Measurements from ENCODE around the gene PROK1. TPM values are rescaled to one million over a fixed set of nuclear protein-coding genes. Genes with fewer than 3 reads are reported as not detected.
A peak's percentile ranks its signal among the peaks of the same experiment; 100 is the strongest.

Gene PROK1
- total and polyA plus RNA-seq, 8 donors: 0.12 to 0.53 TPM; not detected in 6

DNA sequence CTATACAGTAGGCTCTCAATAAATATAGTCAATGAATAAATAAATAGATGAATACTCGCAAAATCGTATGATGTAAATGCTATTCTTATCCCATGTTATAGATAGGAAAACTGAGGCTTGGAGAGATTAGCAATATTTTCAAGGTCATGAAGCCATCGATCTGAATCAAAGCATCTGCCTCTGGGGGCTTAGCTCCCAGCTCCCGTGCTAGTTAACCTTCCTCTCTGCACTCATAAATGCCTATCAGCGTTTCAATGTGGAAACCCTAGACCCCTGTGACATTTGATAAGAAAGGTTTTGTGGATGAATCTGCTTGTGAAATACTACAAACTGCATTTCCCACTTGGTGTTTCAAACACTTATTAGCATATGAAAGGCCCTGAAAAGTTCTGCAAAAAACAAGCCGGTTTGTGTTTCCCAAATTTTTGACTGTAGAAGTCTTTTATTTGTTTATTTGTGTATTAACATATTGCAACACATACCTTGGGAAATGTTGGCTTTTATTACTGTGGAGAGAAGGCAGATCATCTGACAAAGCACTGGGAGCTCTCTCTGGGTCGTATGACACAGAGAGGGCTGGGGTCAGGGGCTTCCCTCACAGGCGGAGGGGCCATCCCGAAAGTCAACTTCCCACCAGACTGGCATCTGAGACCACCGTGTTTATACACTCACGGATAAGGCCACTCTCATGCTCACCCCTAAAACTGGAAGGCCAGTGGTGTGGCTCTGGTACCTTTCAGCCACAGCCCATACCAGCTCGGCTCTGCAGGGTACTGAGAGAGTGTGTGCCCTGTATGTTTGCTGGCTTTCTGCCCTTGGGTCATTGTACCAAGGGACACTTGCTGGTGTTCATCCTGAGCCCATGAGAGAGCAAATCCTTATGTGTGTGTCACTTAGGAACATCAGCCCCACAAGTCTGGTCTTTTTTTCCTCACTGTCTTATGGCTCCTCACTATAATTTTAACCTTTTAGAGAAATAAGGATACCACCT lies 993 bp upstream of the PROK1 start:
- no peaks in the 10 kb centered on the region for H3K36me3 ChIP-seq
- no peak for ATAC-seq
- no peaks in the 10 kb centered on the region for H3K27me3 ChIP-seq
- H3K4me3 ChIP-seq: no peak overlapping the region
- TF ChIP-seq, protein P1, sequence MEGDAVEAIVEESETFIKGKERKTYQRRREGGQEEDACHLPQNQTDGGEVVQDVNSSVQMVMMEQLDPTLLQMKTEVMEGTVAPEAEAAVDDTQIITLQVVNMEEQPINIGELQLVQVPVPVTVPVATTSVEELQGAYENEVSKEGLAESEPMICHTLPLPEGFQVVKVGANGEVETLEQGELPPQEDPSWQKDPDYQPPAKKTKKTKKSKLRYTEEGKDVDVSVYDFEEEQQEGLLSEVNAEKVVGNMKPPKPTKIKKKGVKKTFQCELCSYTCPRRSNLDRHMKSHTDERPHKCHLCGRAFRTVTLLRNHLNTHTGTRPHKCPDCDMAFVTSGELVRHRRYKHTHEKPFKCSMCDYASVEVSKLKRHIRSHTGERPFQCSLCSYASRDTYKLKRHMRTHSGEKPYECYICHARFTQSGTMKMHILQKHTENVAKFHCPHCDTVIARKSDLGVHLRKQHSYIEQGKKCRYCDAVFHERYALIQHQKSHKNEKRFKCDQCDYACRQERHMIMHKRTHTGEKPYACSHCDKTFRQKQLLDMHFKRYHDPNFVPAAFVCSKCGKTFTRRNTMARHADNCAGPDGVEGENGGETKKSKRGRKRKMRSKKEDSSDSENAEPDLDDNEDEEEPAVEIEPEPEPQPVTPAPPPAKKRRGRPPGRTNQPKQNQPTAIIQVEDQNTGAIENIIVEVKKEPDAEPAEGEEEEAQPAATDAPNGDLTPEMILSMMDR (IDR thresholded peaks at IDR 0.05): no peak
- no peak overlapping the region for H3K27ac ChIP-seq
- WGBS, 2 donors: 22 to 31% methylated on average over 12 of the region's 12 CpGs
- DNase-seq: peak in 1 of 6 donors; percentile 21
- no peak for FAIRE-seq
- H3K9me3 ChIP-seq: no peaks in the 10 kb centered on the region
- intact Hi-C loops (cut with DNase I): loop anchor here in 1 of 3 donors (10.0 kb wide), 1 partner anchor 245 kb away; no protein-coding TSS in a partner anchor
- H3K4me1 ChIP-seq: no peaks in the 10 kb centered on the region

DNA sequence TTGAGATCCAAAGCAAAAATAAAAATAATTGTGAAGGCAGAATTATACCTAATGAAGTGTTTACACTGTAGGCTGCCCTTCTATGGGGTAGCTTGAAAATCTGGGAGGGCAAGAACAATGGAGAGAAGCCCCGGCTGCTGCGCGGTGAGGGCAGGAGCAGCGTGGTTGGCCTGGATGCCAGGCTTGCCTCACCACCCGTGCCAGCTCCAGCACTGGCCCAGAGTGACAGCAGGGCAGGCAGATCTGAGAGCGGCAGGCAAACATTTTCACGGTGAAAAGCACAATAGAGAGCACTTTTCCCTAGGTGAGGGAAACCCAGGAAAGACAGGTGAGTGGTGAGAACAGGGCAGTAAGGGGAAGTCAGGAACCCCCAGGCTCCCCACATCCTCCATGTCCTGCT lies 1.4 kb downstream of the PROK1 start:
- ATAC-seq: no peak
- no peak for DNase-seq
- intact Hi-C loops (cut with DNase I): loop anchor here in 1 of 3 donors (10.0 kb wide), 1 partner anchor 248 kb away; no protein-coding TSS in a partner anchor

DNA sequence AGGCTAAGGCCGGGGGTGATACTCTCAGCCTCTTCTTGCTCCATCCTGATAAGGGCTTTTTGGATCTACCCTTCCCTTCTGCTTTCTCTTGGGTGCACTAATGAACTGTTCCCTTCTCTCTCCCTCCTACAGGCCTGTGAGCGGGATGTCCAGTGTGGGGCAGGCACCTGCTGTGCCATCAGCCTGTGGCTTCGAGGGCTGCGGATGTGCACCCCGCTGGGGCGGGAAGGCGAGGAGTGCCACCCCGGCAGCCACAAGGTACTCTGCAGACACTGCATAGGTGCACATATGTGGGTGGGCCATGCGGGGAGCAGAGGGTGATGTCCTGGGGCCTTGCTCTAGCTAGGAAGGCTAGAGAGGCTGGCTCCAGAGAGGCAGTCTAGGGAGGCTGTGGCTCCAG lies 2.9 kb downstream of the PROK1 start:
- Histone ChIP-seq H3K4me3 (no peak overlapping the region), H3K27ac (no peak overlapping the region), H3K27me3 (no peaks in the 10 kb centered on the region), H3K4me1 (no peaks in the 10 kb centered on the region), H3K9me3 (no peaks in the 10 kb centered on the region), H3K36me3 (no peaks in the 10 kb centered on the region)
- TF ChIP-seq, protein P1 (IDR thresholded peaks at IDR 0.05): no peak
- intact Hi-C loops (cut with DNase I): loop anchor here in 1 of 3 donors (10.0 kb wide), 1 partner anchor 249 kb away; no protein-coding TSS in a partner anchor
- DNase-seq: no peak
- ATAC-seq: no peak
- FAIRE-seq: no peak
- WGBS, 2 donors: 82 to 84% methylated on average over 9 of the region's 9 CpGs

More for the DNA sequence above, 1.4 kb downstream of the PROK1 start:
- H3K9me3 ChIP-seq: no peaks in the 10 kb centered on the region
- FAIRE-seq: no peak
- TF ChIP-seq, protein P1 (IDR thresholded peaks at IDR 0.05): no peak
- WGBS, 2 donors: 54 to 56% methylated on average over 7 of the region's 7 CpGs
- H3K27ac ChIP-seq: no peak overlapping the region
- no peaks in the 10 kb centered on the region for H3K27me3 ChIP-seq
- H3K4me3 ChIP-seq: no peak overlapping the region
- no peaks in the 10 kb centered on the region for H3K36me3 ChIP-seq
- no peaks in the 10 kb centered on the region for H3K4me1 ChIP-seq

DNA sequence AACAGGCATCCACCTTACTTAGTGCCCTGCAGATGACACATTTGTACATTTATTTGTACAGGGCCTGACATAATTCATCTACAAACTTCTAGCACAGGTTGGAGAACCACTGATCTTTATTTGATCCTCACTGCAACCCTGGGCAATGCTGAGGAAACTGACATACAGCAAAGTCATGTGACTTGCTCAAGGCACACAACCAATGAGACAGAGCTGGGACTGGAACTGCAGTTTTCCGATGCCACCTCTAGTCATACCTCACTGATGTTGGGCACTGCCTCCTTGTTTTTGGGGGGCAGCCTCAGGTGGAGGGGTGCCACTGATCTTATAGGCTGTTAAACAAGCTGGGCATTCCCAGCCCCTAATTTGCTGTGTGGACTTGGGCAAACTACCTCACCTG lies 3.4 kb downstream of the PROK1 start:
- ATAC-seq (no peak), FAIRE-seq (no peak), DNase-seq (no peak)
- Histone ChIP-seq H3K27ac (no peak overlapping the region), H3K4me3 (no peak overlapping the region), H3K9me3 (no peaks in the 10 kb centered on the region), H3K4me1 (no peaks in the 10 kb centered on the region), H3K27me3 (no peaks in the 10 kb centered on the region), H3K36me3 (no peaks in the 10 kb centered on the region)
- 79 to 85% methylated on average over 1 of the region's 1 CpG for WGBS, 2 donors
- TF ChIP-seq, protein P1 (IDR thresholded peaks at IDR 0.05): no peak
- intact Hi-C loops (cut with DNase I): loop anchor here in 1 of 3 donors (10.0 kb wide), 1 partner anchor 250 kb away; no protein-coding TSS in a partner anchor

Data from pancreas (tissue), 10 donors.